ENCODE measurements around the gene SCAF1. TPM values are rescaled to one million over a fixed set of nuclear protein-coding genes. Genes with fewer than 3 reads are reported as not detected.

The SCAF1 gene
- total and polyA plus RNA-seq, 9 of the 15 experiments (the other 6 are each of a cell fraction or from before 2014, with no cell fraction given) = 0.20 to 79.0 (median 4.9) TPM

DNA sequence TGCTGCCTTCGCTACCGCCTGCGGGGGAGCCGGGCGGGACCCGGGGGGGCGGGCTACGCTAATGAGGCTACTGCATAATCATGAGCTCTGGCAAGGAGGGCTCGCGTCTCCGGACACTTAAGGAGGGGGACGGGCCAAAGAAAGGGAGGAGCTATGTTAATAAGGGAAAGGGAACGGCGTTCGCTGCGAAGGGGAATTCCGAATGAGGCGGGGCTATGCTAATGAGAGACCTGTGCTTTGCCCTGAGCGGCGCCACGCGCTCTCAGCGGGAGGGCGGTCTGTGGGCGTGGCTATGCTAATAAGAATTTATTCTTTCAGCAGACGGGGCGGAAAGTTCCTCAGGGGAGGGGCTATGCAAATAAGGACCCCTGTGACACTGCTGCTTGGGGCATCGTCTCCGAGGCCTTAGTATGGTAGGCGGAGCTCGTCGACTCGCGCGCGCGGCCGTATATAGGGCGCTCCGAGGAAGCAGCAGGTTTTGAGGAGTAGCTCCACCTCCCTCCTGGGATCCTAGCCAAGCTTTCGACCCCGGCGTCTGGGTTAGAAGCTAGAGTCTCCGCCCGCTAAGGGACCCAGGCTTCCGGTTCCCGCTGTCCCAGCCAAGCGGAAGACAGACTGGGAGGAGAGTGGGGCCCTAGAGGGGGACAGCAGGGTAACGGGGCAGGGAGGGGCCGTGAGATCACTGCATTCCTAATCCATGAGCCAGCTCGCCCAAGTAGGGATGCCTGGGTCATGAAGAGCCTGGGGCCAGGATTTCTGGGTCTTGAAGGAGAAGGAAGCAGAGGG lies 1.7 kb upstream of the SCAF1 start, which contains the start of gene RRAS (continued):
- TF ChIP-seq RBBP5 (IDR thresholded peaks at IDR 0.05; ENCODE audit: borderline replicate concordance, insufficient read depth, low read length, poor library complexity, severe bottlenecking) (peak; percentile 20), TBL1XR1 (IDR thresholded peaks at IDR 0.05; ENCODE audit: low read length in 2 of 2) (peak in 1 of 2 experiments; percentile 64; a peak in 1 of 4 replicates), ZNF175 (CRISPR knock-in tag; IDR thresholded peaks at IDR 0.05; ENCODE audit: low read depth) (0 out of 2 replicates have a peak, but pooled peaks have one; percentile 19), ZEB2 (IDR thresholded peaks at IDR 0.05) (0 out of 2 replicates have a peak, but pooled peaks have one; percentile 13), NR1H2 (CRISPR knock-in tag; IDR thresholded peaks at IDR 0.05) (no peak), HEY1 (CRISPR knock-in tag; IDR thresholded peaks at IDR 0.05; ENCODE audit: borderline replicate concordance) (no peak), ZNF143 (CRISPR knock-in tag; IDR thresholded peaks at IDR 0.05) (peak; percentile 59; the same call in 1 of the 2 replicates), PATZ1 (CRISPR knock-in tag; IDR thresholded peaks at IDR 0.05; ENCODE audit: borderline replicate concordance) (no peak), ZNF644 (tag; IDR thresholded peaks at IDR 0.05; ENCODE audit: low read depth) (no peak), MECOM (CRISPR knock-in tag; IDR thresholded peaks at IDR 0.05) (no peak), CBX8 (IDR thresholded peaks at IDR 0.05; ENCODE audit: borderline replicate concordance, extremely low read depth, low read depth, low read length, poor library complexity, severe bottlenecking) (no peak), PURB (CRISPR knock-in tag; IDR thresholded peaks at IDR 0.05; ENCODE audit: low read depth) (no peak), HNRNPK (IDR thresholded peaks at IDR 0.05; ENCODE audit: low read depth, low read length, poor library complexity, severe bottlenecking) (no peak), SRSF9 (IDR thresholded peaks at IDR 0.05; ENCODE audit: borderline replicate concordance, low read depth, low read length) (no peak), TRIM28 (IDR thresholded peaks at IDR 0.05) (no peak), KDM1A (IDR thresholded peaks at IDR 0.05) (no peak), RB1 (IDR thresholded peaks at IDR 0.05; ENCODE audit: low read depth) (peak; percentile 70; the same call in 1 of the 2 replicates), NR2C1 (IDR thresholded peaks at IDR 0.05) (no peak), NR2C1 (tag; IDR thresholded peaks at IDR 0.05) (peak; percentile 52), RBM39 (optimal IDR thresholded peaks at IDR 0.05; ENCODE audit: low read depth, low read length) (no peak), ZNF3 (CRISPR knock-in tag; IDR thresholded peaks at IDR 0.05) (no peak)
- TF ChIP-seq, protein P1, sequence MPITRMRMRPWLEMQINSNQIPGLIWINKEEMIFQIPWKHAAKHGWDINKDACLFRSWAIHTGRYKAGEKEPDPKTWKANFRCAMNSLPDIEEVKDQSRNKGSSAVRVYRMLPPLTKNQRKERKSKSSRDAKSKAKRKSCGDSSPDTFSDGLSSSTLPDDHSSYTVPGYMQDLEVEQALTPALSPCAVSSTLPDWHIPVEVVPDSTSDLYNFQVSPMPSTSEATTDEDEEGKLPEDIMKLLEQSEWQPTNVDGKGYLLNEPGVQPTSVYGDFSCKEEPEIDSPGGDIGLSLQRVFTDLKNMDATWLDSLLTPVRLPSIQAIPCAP (CRISPR knock-in tag; IDR thresholded peaks at IDR 0.05; ENCODE audit: borderline replicate concordance) = no peak
- TF ChIP-seq, protein P2, sequence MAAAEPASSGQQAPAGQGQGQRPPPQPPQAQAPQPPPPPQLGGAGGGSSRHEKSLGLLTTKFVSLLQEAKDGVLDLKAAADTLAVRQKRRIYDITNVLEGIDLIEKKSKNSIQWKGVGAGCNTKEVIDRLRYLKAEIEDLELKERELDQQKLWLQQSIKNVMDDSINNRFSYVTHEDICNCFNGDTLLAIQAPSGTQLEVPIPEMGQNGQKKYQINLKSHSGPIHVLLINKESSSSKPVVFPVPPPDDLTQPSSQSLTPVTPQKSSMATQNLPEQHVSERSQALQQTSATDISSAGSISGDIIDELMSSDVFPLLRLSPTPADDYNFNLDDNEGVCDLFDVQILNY (CRISPR knock-in tag; IDR thresholded peaks at IDR 0.05) = no peak

Measured in K562 (cell line).